ENCODE data around the gene LGALS9.

GRCh38 chr17:27633312-27634025 is 2.5 kb downstream of the LGALS9 start:
- no peak for TF ChIP-seq CTCF (IDR thresholded peaks at IDR 0.05; ENCODE audit: extremely low read depth in 1 of 2, insufficient read depth in 1 of 2, low read depth in 1 of 2, low read length in 2 of 2)
- TF ChIP-seq GATA2 (IDR thresholded peaks at IDR 0.05; ENCODE audit: insufficient read depth, insufficient read length, low read depth, low read length): no peak
- TF ChIP-seq JUN (IDR thresholded peaks at IDR 0.05; ENCODE audit: borderline replicate concordance, insufficient read depth, insufficient read length, low read depth): no peak
- TF ChIP-seq POLR2A (IDR thresholded peaks at IDR 0.05; ENCODE audit: low read depth, low read length): no peak
- no peak for TF ChIP-seq MAX (IDR thresholded peaks at IDR 0.05; ENCODE audit: insufficient read depth, insufficient read length)

All from endothelial cell of umbilical vein (primary cell).